B cell (primary cell): Measurements from ENCODE around the gene PLA2G6. TPM values are rescaled to one million over a fixed set of nuclear protein-coding genes. Genes with fewer than 3 reads are reported as not detected.

Source experiments
- ATAC-seq: fragments of 200-7000 bp; cut with Tn5 transposase; one replicate; pipeline ENCODE4 v1.10.0; 2021; ENCODE audit warnings: low read depth, mild to moderate bottlenecking, moderate number of reproducible peaks, moderate library complexity
- CTCF ChIA-PET: fragments of 350-600 bp; sonication (Branson Sonifier 250); formaldehyde crosslinking; loops from one replicate; lab custom pipeline; 2021; ENCODE audit warnings: antibody characterized with exemption, inconsistent platforms; lab: Charles Lee
- POLR2A ChIA-PET: fragments of 350-600 bp; sonication (Branson Sonifier 250); formaldehyde crosslinking; loops from one replicate; lab custom pipeline; 2021; ENCODE audit warnings: antibody characterized with exemption; lab: Charles Lee
- DNase-seq: peaks from one replicate; pipeline ENCODE4 v3.0.0; 2013
- H2AFZ ChIP-seq: 2 replicates; pipeline ENCODE4 v1.6.1; 2012; ENCODE audit warnings: mild to moderate bottlenecking, low read depth, low read length; ENCODE audit not compliant: insufficient read depth, poor library complexity, severe bottlenecking
- H3K27ac ChIP-seq, 2 donors: 1 replicate in 1 of 2; 2 replicates in 1 of 2; pipeline ENCODE4 v1.5.1; 2012 to 2013; ENCODE audit warnings: low read length in 2 of 2, mild to moderate bottlenecking in 2 of 2, moderate library complexity in 1 of 2
- H3K27me3 ChIP-seq, 4 experiments: fragments of 200-600 bp in 1 of 4; sonication (generic) in 1 of 4; replicated peaks in 1 of 4; 1 replicate in 2 of 4; 2 replicates in 2 of 4; pipeline versions ENCODE4 v1.6.1 to v1.7.0; 2013 to 2016; ENCODE audit warnings: low read length in 3 of 4, mild to moderate bottlenecking in 2 of 4, mixed read lengths in 1 of 4, moderate library complexity in 1 of 4; ENCODE audit not compliant: insufficient read depth in 4 of 4, control insufficient read depth in 3 of 4; ENCODE audit errors: control extremely low read depth in 1 of 4
- H3K36me3 ChIP-seq, 2 experiments: replicated peaks in 1 of 2; 1 replicate in 1 of 2; 2 replicates in 1 of 2; pipeline versions ENCODE4 v1.6.1 to v1.7.1; 2013; ENCODE audit warnings: low read length in 1 of 2; ENCODE audit not compliant: insufficient read depth in 2 of 2, control insufficient read depth in 1 of 2; ENCODE audit errors: control extremely low read depth in 1 of 2, extremely low read depth in 1 of 2
- H3K4me1 ChIP-seq, 2 donors: fragments of 200-600 bp in 1 of 2; sonication (generic) in 1 of 2; 1 replicate in 1 of 2; 2 replicates in 1 of 2; pipeline versions ENCODE4 v1.5.1 to v1.6.1; 2013 to 2017; ENCODE audit warnings: low read length in 2 of 2; ENCODE audit not compliant: control insufficient read depth in 2 of 2, insufficient read depth in 2 of 2
- H3K4me2 ChIP-seq: replicated peaks from 2 replicates; pipeline ENCODE3; 2012; ENCODE audit warnings: mild to moderate bottlenecking, low read depth, low read length; ENCODE audit not compliant: poor library complexity, severe bottlenecking
- H3K4me3 ChIP-seq, 5 experiments: fragments of 200-600 bp in 1 of 5; sonication (generic) in 1 of 5; 1 replicate in 3 of 5; 2 replicates in 2 of 5; pipeline versions ENCODE4 v1.5.1 to v1.7.0; 2011 to 2016; ENCODE audit warnings: low read length in 4 of 5, mild to moderate bottlenecking in 4 of 5, low read depth in 2 of 5, control low read depth in 1 of 5, moderate library complexity in 1 of 5; ENCODE audit not compliant: insufficient read depth in 1 of 5; ENCODE audit errors: control extremely low read depth in 1 of 5, extremely low read depth in 1 of 5
- H3K79me2 ChIP-seq: fragments of 200-600 bp; sonication (generic); one replicate; pipeline ENCODE4 v1.6.0; 2016; ENCODE audit warnings: low read length; ENCODE audit not compliant: control insufficient read depth, insufficient read depth
- H3K9ac ChIP-seq: fragments of 200-600 bp; sonication (generic); 2 replicates; pipeline ENCODE4 v1.6.1; 2017; ENCODE audit warnings: mild to moderate bottlenecking, low read length, moderate library complexity
- H3K9me3 ChIP-seq, 3 donors: one replicate each; pipeline versions ENCODE4 v1.6.1 to v1.7.1; 2013; ENCODE audit warnings: low read length in 2 of 3; ENCODE audit not compliant: control insufficient read depth in 2 of 3, insufficient read depth in 1 of 3; ENCODE audit errors: control extremely low read depth in 1 of 3
- H4K20me1 ChIP-seq: 2 replicates; pipeline ENCODE4 v1.6.0; 2012; ENCODE audit warnings: mild to moderate bottlenecking, low read length; ENCODE audit not compliant: insufficient read depth, control insufficient read depth, poor library complexity, severe bottlenecking
- H3K27ac Mint-ChIP-seq: one replicate; pipeline ENCODE4 v1.8.0; 2021; ENCODE audit warnings: mixed read lengths
- H3K27me3 Mint-ChIP-seq: one replicate; pipeline ENCODE4 v1.8.0; 2021; ENCODE audit warnings: mixed read lengths
- H3K4me1 Mint-ChIP-seq: one replicate; pipeline ENCODE4 v1.8.0; 2021; ENCODE audit warnings: mixed read lengths
- H3K4me3 Mint-ChIP-seq: one replicate; pipeline ENCODE4 v1.8.0; 2021; ENCODE audit warnings: mixed read lengths
- H3K9me3 Mint-ChIP-seq: one replicate; pipeline ENCODE4 v1.8.0; 2022; ENCODE audit warnings: mixed read lengths; ENCODE audit not compliant: insufficient read depth
- CTCF ChIP-seq: fragments of 200-600 bp; IDR thresholded peaks from one replicate; pipeline ENCODE4 v1.8.0; 2022; ENCODE audit warnings: antibody characterized with exemption, mild to moderate bottlenecking
- EZH2 ChIP-seq: IDR thresholded peaks from 2 replicates; pipeline ENCODE4 v1.6.1; 2012; ENCODE audit warnings: borderline replicate concordance, low read depth, mild to moderate bottlenecking, moderate library complexity, low read length; ENCODE audit not compliant: insufficient read depth, poor library complexity, severe bottlenecking
- WGBS: methylation state at CpG from one replicate; pipeline ENCODE4 v1.1.5; 2013; ENCODE audit warnings: missing lambda C conversion rate; ENCODE audit not compliant: insufficient coverage; 5-methylcytosine and 5-hydroxymethylcytosine counted together
- intact Hi-C: fragments of 100-400 bp; cut with micrococcal nuclease; formaldehyde crosslinking; loops from one replicate; pipeline ENCODE4 v1.10.0; 2022
- polyA plus RNA-seq: library from polyadenylated mRNA; depleted of rRNA; stranded (reverse); fragments of >200 nt; gene quantifications from 2 replicates; pipeline ENCODE4 v1.2.3, GENCODE V29; 2012
- total RNA-seq, 2 donors: library from RNA; stranded (reverse); fragments of 120-200 nt in 1 of 2; gene quantifications; 1 replicate in 1 of 2; 2 replicates in 1 of 2; pipeline versions ENCODE4 v1.2.3 to v1.2.4, GENCODE V29; 2013 to 2022

PLA2G6 gene
- total and polyA plus RNA-seq, 2 donors (not counting 1 experiment from before 2014, with no cell fraction given): 125 to 148 TPM

- ChIA-PET CTCF (no interaction called here), POLR2A (no interaction called here)
- Histone ChIP-seq H3K4me1 (peaks cover 17 to 18% of the 10 kb centered on the region in 2 donors), H3K9me3 (no peaks in the 10 kb centered on the region), H3K27ac (no peak overlapping the region), H2AFZ (no peak overlapping the region), H3K79me2 (no peaks in the 10 kb centered on the region), H3K27me3 (peaks cover 0 to 49% (median 23%) of the 10 kb centered on the region in 4 experiments), H3K4me3 (no peak overlapping the region), H3K9ac (no peak overlapping the region), H4K20me1 (no peaks in the 10 kb centered on the region), H3K4me2 (no peak overlapping the region), H3K36me3 (no peaks in the 10 kb centered on the region)
- no peaks in the 10 kb centered on the region for H3K9me3 Mint-ChIP-seq
- no peak for TF ChIP-seq EZH2
- TF ChIP-seq CTCF: no peak
- H3K27ac Mint-ChIP-seq: no peak overlapping the region
- WGBS: 99% methylated on average over 12 of the region's 12 CpGs
- intact Hi-C loops: no loop called here
- peaks cover 5% of the 10 kb centered on the region for H3K4me1 Mint-ChIP-seq
- peaks cover 23% of the 10 kb centered on the region for H3K27me3 Mint-ChIP-seq
- DNase-seq: no peak
- H3K4me3 Mint-ChIP-seq: no peak overlapping the region
- ATAC-seq: no peak
Measured at GRCh38 chr22:38085056-38085455, 96.6 kb downstream of the PLA2G6 start.

GRCh38 chr22:38083931-38084631 is 97.5 kb downstream of the PLA2G6 start, which contains the start of gene SLC16A8:
SLC16A8 (minus strand) TSS chr22:38084184; CDS start chr22:38082873, 1,311 bp downstream.
- intact Hi-C loops: no loop called here
- Histone ChIP-seq H3K9me3 (no peaks in the 10 kb centered on the region), H3K27me3 (peaks cover 0 to 49% (median 23%) of the 10 kb centered on the region in 4 experiments), H2AFZ (no peak within 1 kb of the TSS), H3K27ac (no peak within 1 kb of the TSS), H3K36me3 (no peaks in the 10 kb centered on the region), H3K4me2 (peak within 1 kb of the TSS; percentile 66), H4K20me1 (no peaks in the 10 kb centered on the region), H3K4me3 (no peak within 1 kb of the TSS), H3K79me2 (no peaks in the 10 kb centered on the region), H3K4me1 (peaks cover 17 to 18% of the 10 kb centered on the region in 2 donors), H3K9ac (no peak within 1 kb of the TSS)
- ChIA-PET CTCF (no interaction called here), POLR2A (interaction anchor here (0.6 kb wide), 1 partner anchor 9 kb away, joined by 5 read pairs; no protein-coding TSS in a partner anchor)
- Mint-ChIP-seq H3K27me3 (peaks cover 29% of the 10 kb centered on the region), H3K9me3 (no peaks in the 10 kb centered on the region), H3K27ac (no peak within 1 kb of the TSS), H3K4me3 (no peak within 1 kb of the TSS), H3K4me1 (peaks cover 5% of the 10 kb centered on the region)
- 93% methylated on average over 12 of the region's 16 CpGs for WGBS
- TF ChIP-seq CTCF (no peak), EZH2 (no peak)
- no peak for ATAC-seq
- no peak for DNase-seq
